Measurements from ENCODE around the gene PPP2R2D.

Gene PPP2R2D

GRCh38 chr10:131890276-131891195 is 10.3 kb upstream of the PPP2R2D start:
- no peak for DNase-seq

- no peak for DNase-seq
These were observed 9.4 kb upstream of the PPP2R2D start for GRCh38 chr10:131891196-131891928.

- DNase-seq, result no peak
These were observed 8.6 kb upstream of the PPP2R2D start for GRCh38 chr10:131891929-131892805.

GRCh38 chr10:131892806-131893675 is 7.8 kb upstream of the PPP2R2D start:
- DNase-seq, result no peak

- DNase-seq, result no peak
These were observed 5.7 kb upstream of the PPP2R2D start for GRCh38 chr10:131895116-131895515.

- no peak for DNase-seq
These were observed 4.4 kb upstream of the PPP2R2D start for GRCh38 chr10:131896403-131896802.

- DNase-seq, result no peak
These were observed 3.4 kb upstream of the PPP2R2D start for GRCh38 chr10:131897297-131897899.

GRCh38 chr10:131898061-131898460 is 2.7 kb upstream of the PPP2R2D start:
- no peak for DNase-seq

- no peak for DNase-seq
These were observed 2.1 kb upstream of the PPP2R2D start for GRCh38 chr10:131898713-131899112.

- DNase-seq, result no peak
These were observed 1.6 kb upstream of the PPP2R2D start for GRCh38 chr10:131899116-131899690.

GRCh38 chr10:131899695-131900349 is 986 bp upstream of the PPP2R2D start:
- DNase-seq, result no peak

GRCh38 chr10:131901181-131901829 is 497 bp downstream of the PPP2R2D start:
- DNase-seq, result no peak

- DNase-seq, result no peak
These were observed 1.4 kb downstream of the PPP2R2D start for GRCh38 chr10:131902211-131902610.

GRCh38 chr10:131902691-131903090 is 1.9 kb downstream of the PPP2R2D start:
- no peak for DNase-seq

GRCh38 chr10:131905267-131905571 is 4.4 kb downstream of the PPP2R2D start:
- no peak for DNase-seq

- DNase-seq, result no peak
These were observed 4.9 kb downstream of the PPP2R2D start for GRCh38 chr10:131905603-131906268.

- no peak for DNase-seq
These were observed 5.4 kb downstream of the PPP2R2D start for GRCh38 chr10:131906269-131906639.

GRCh38 chr10:131907679-131908078 is 6.9 kb downstream of the PPP2R2D start:
- no peak for DNase-seq

- no peak for DNase-seq
These were observed 7.3 kb downstream of the PPP2R2D start for GRCh38 chr10:131908151-131908550.
